ENCODE data around the gene MYL4. TPM values are rescaled to one million over a fixed set of nuclear protein-coding genes. Genes with fewer than 3 reads are reported as not detected.
"Not testable (repeated sequence)": the region's sequence is repeated elsewhere in the genome, so short reads cannot be mapped to it uniquely, and the experiment has no call there.

Gene MYL4
- total RNA-seq, 4 donors from 2014 or later: 1.5 TPM; not detected in 3

GRCh38 chr17:47170710-47171109 is 38.4 kb upstream of the MYL4 start:
- peaks cover 0 to 52% (median 2%) of the 10 kb centered on the region in 3 donors for H3K36me3 ChIP-seq
- H3K9me3 ChIP-seq: no peaks in the 10 kb centered on the region
- peaks cover 0 to 25% (median 0%) of the 10 kb centered on the region in 4 donors for H3K4me1 ChIP-seq
- no peak overlapping the region for H3K27ac ChIP-seq
- TF ChIP-seq EP300 (IDR thresholded peaks at IDR 0.05) (no peak), CTCF (IDR thresholded peaks at IDR 0.05) (no peak), POLR2A (IDR thresholded peaks at IDR 0.05) (no peak)
- H3K4me3 ChIP-seq: no peak overlapping the region
- WGBS, 2 donors: 88 to 92% methylated on average over 4 of the region's 4 CpGs
- no peak for DNase-seq (ENCODE audit: low spot score in 2 of 2)
- H3K27me3 ChIP-seq: no peaks in the 10 kb centered on the region

- Histone ChIP-seq H3K36me3 (peaks cover 0 to 49% (median 2%) of the 10 kb centered on the region in 3 donors), H3K4me3 (no peak overlapping the region), H3K27ac (no peak overlapping the region), H3K9me3 (no peaks in the 10 kb centered on the region), H3K27me3 (no peaks in the 10 kb centered on the region), H3K4me1 (peaks cover 0 to 37% (median 0%) of the 10 kb centered on the region in 4 donors)
- no peak for DNase-seq (ENCODE audit: low spot score in 2 of 2)
- no peak for TF ChIP-seq EP300 (IDR thresholded peaks at IDR 0.05)
- TF ChIP-seq POLR2A (IDR thresholded peaks at IDR 0.05): no peak
- no peak for TF ChIP-seq CTCF (IDR thresholded peaks at IDR 0.05)
- WGBS, 2 donors: 92 to 96% methylated on average over 2 of the region's 2 CpGs
These were observed 36.2 kb upstream of the MYL4 start for GRCh38 chr17:47172696-47173565.

- not testable (repeated sequence) for DNase-seq (ENCODE audit: low spot score in 2 of 2); H3K4me3 ChIP-seq; H3K9me3 ChIP-seq; H3K27me3 ChIP-seq; H3K27ac ChIP-seq
- peaks cover 0 to 44% (median 0%) of the 10 kb centered on the region in 3 donors for H3K36me3 ChIP-seq
- WGBS, 2 donors: 96 to 98% methylated on average over 8 of the region's 8 CpGs
- H3K4me1 ChIP-seq: peaks cover 0 to 50% (median 0%) of the 10 kb centered on the region in 4 donors
These were observed 34.3 kb upstream of the MYL4 start for GRCh38 chr17:47174823-47175222.

GRCh38 chr17:47176389-47176826 is 32.7 kb upstream of the MYL4 start:
- H3K27ac ChIP-seq: no peak overlapping the region
- DNase-seq (ENCODE audit: low spot score in 2 of 2): no peak
- H3K9me3 ChIP-seq: no peaks in the 10 kb centered on the region
- H3K4me3 ChIP-seq: no peak overlapping the region
- peaks cover 0 to 50% (median 0%) of the 10 kb centered on the region in 3 donors for H3K36me3 ChIP-seq
- 70 to 78% methylated on average over 2 of the region's 2 CpGs for WGBS, 2 donors
- H3K4me1 ChIP-seq: peaks cover 0 to 52% (median 0%) of the 10 kb centered on the region in 4 donors
- no peak for TF ChIP-seq CTCF (IDR thresholded peaks at IDR 0.05)
- no peak for TF ChIP-seq POLR2A (IDR thresholded peaks at IDR 0.05)
- TF ChIP-seq EP300 (IDR thresholded peaks at IDR 0.05): no peak
- H3K27me3 ChIP-seq: no peaks in the 10 kb centered on the region

GRCh38 chr17:47177261-47177660 is 31.9 kb upstream of the MYL4 start:
- Histone ChIP-seq H3K4me3 (no peak overlapping the region), H3K9me3 (no peaks in the 10 kb centered on the region), H3K27me3 (no peaks in the 10 kb centered on the region), H3K4me1 (peaks cover 0 to 53% (median 0%) of the 10 kb centered on the region in 4 donors), H3K36me3 (peaks cover 0 to 50% (median 0%) of the 10 kb centered on the region in 3 donors), H3K27ac (no peak overlapping the region)
- DNase-seq (ENCODE audit: low spot score in 2 of 2): no peak
- 90 to 97% methylated on average over 7 of the region's 7 CpGs for WGBS, 2 donors
- TF ChIP-seq CTCF (IDR thresholded peaks at IDR 0.05) (no peak), POLR2A (IDR thresholded peaks at IDR 0.05) (no peak), EP300 (IDR thresholded peaks at IDR 0.05) (no peak)
